IMR-90 (cell line): ENCODE data around the gene PPAT. TPM values are rescaled to one million over a fixed set of nuclear protein-coding genes. Genes with fewer than 3 reads are reported as not detected.

ENCODE experiments used
- ATAC-seq: fragments of 200-7000 bp; cut with Tn5 transposase; 2 replicates; pipeline ENCODE4 v1.9.1; 2020; ENCODE audit warnings: low read depth, mild to moderate bottlenecking, moderate library complexity
- BruUV-seq: library from RNA; stranded (reverse); fragments of 400-500 nt; replicated peaks from 2 replicates; lab custom pipeline; 2021; lab: Mats Ljungman, UMichigan
- CTCF ChIA-PET: fragments of 300-600 bp; formaldehyde crosslinking; extraction: SDS; loops from one replicate; lab custom pipeline; 2021; ENCODE audit warnings: antibody characterized with exemption; lab: Yijun Ruan, JAX
- POLR2A ChIA-PET: fragments of 300-600 bp; sonication (Branson Sonifier 250); formaldehyde crosslinking; loops from one replicate; lab custom pipeline; 2022; ENCODE audit warnings: antibody characterized with exemption; ENCODE audit not compliant: unreplicated experiment; lab: Charles Lee
- DNase-seq: peaks from one replicate; pipeline ENCODE4 v3.0.0; 2013
- H2AFZ ChIP-seq: replicated peaks from 2 replicates; pipeline ENCODE3; 2013; ENCODE audit warnings: low read length, mild to moderate bottlenecking; ENCODE audit not compliant: poor library complexity
- H2AK5ac ChIP-seq: 2 replicates; pipeline ENCODE4 v1.6.1; 2013; ENCODE audit warnings: low read depth, low read length, inconsistent platforms
- H2AK9ac ChIP-seq: replicated peaks from 2 replicates; pipeline ENCODE3; 2013; ENCODE audit warnings: mild to moderate bottlenecking, low read depth, low read length, moderate library complexity; ENCODE audit not compliant: poor library complexity
- H2BK120ac ChIP-seq: 2 replicates; pipeline ENCODE4 v1.6.1; 2013; ENCODE audit warnings: low read depth, low read length, inconsistent platforms
- H2BK15ac ChIP-seq: 3 replicates; pipeline ENCODE4 v1.6.1; 2013; ENCODE audit warnings: low read depth, low read length, inconsistent platforms
- H2BK20ac ChIP-seq: 2 replicates; pipeline ENCODE4 v1.6.1; 2013; ENCODE audit warnings: low read depth, mild to moderate bottlenecking, inconsistent platforms, low read length, moderate library complexity
- H2BK5ac ChIP-seq: 2 replicates; pipeline ENCODE4 v1.6.1; 2013; ENCODE audit warnings: mild to moderate bottlenecking, low read depth, low read length, inconsistent platforms; ENCODE audit not compliant: poor library complexity, severe bottlenecking
- H3K14ac ChIP-seq: replicated peaks from 2 replicates; pipeline ENCODE4 v1.6.1; 2013; ENCODE audit warnings: low read depth, low read length, inconsistent platforms
- H3K18ac ChIP-seq: 2 replicates; pipeline ENCODE4 v1.6.1; 2013; ENCODE audit warnings: low read depth, low read length, control low read depth
- H3K23ac ChIP-seq: 2 replicates; pipeline ENCODE4 v1.6.1; 2013; ENCODE audit warnings: low read depth, low read length, inconsistent platforms
- H3K27ac ChIP-seq: 2 replicates; pipeline ENCODE4 v1.5.1; 2013; ENCODE audit warnings: mild to moderate bottlenecking, control low read depth, low read length; ENCODE audit not compliant: insufficient read depth
- H3K27me3 ChIP-seq: 2 replicates; pipeline ENCODE4 v1.6.1; 2013; ENCODE audit warnings: low read length; ENCODE audit not compliant: control insufficient read depth, insufficient read depth
- H3K36me3 ChIP-seq: 2 replicates; pipeline ENCODE4 v1.6.1; 2013; ENCODE audit warnings: low read length, mixed read lengths; ENCODE audit not compliant: control insufficient read depth, insufficient read depth
- H3K4ac ChIP-seq: 2 replicates; pipeline ENCODE4 v1.6.1; 2013; ENCODE audit warnings: low read depth, low read length, inconsistent platforms
- H3K4me1 ChIP-seq: 2 replicates; pipeline ENCODE4 v1.6.1; 2013; ENCODE audit warnings: low read length, mixed read lengths; ENCODE audit not compliant: control insufficient read depth, insufficient read depth
- H3K4me2 ChIP-seq: 2 replicates; pipeline ENCODE4 v1.6.1; 2013; ENCODE audit warnings: low read depth, mild to moderate bottlenecking, control low read depth, low read length, moderate library complexity
- H3K4me3 ChIP-seq: 2 replicates; pipeline ENCODE4 v1.5.1; 2013; ENCODE audit warnings: low read depth, mild to moderate bottlenecking, control low read depth, low read length, moderate library complexity; ENCODE audit not compliant: insufficient read depth
- H3K56ac ChIP-seq: 2 replicates; pipeline ENCODE4 v1.6.1; 2013; ENCODE audit warnings: low read length, inconsistent platforms; ENCODE audit not compliant: insufficient read depth; ENCODE audit errors: extremely low read depth
- H3K79me1 ChIP-seq, 2 experiments: 2 replicates each; pipeline ENCODE4 v1.6.1; 2013; ENCODE audit warnings: low read length in 2 of 2, inconsistent platforms in 1 of 2, low read depth in 1 of 2
- H3K9ac ChIP-seq: 2 replicates; pipeline ENCODE4 v1.6.1; 2013; ENCODE audit warnings: low read depth, low read length, control low read depth
- H3K9me1 ChIP-seq: 2 replicates; pipeline ENCODE4 v1.6.1; 2013; ENCODE audit warnings: low read length, inconsistent platforms; ENCODE audit not compliant: insufficient read depth
- H3K9me3 ChIP-seq: 2 replicates; pipeline ENCODE4 v1.6.1; 2013; ENCODE audit warnings: low read length; ENCODE audit not compliant: control insufficient read depth, insufficient read depth
- H4K20me1 ChIP-seq: 2 replicates; pipeline ENCODE4 v1.6.1; 2013; ENCODE audit warnings: low read length, inconsistent platforms; ENCODE audit not compliant: insufficient read depth
- H4K5ac ChIP-seq: 2 replicates; pipeline ENCODE4 v1.6.1; 2013; ENCODE audit warnings: mild to moderate bottlenecking, low read depth, low read length, control low read depth
- H4K8ac ChIP-seq, 2 experiments: 2 replicates each; pipeline ENCODE4 v1.6.1; 2013; ENCODE audit warnings: low read depth in 2 of 2, low read length in 2 of 2, control low read depth in 1 of 2, inconsistent platforms in 1 of 2
- H4K91ac ChIP-seq: 2 replicates; pipeline ENCODE4 v1.6.1; 2013; ENCODE audit warnings: low read depth, low read length, inconsistent platforms; ENCODE audit not compliant: insufficient read depth
- BHLHE40 ChIP-seq: fragments of 150-350 bp; IDR thresholded peaks from 2 replicates; pipeline ENCODE4 v1.6.1; 2016; ENCODE audit warnings: mild to moderate bottlenecking, low read depth, low read length
- CEBPB ChIP-seq: IDR thresholded peaks from 2 replicates; pipeline ENCODE4 v1.6.1; 2012; ENCODE audit warnings: low read depth, low read length, improper control_type of control experiment
- CHD1 ChIP-seq: IDR thresholded peaks from 2 replicates; pipeline ENCODE4 v1.6.1; 2012; ENCODE audit warnings: low read depth, low read length, improper control_type of control experiment
- CTCF ChIP-seq: conservative IDR thresholded peaks from 2 replicates; pipeline ENCODE4 v1.5.1; 2012; ENCODE audit warnings: mild to moderate bottlenecking, low read depth, low read length, improper control_type of control experiment
- ELK1 ChIP-seq: fragments of 150-350 bp; IDR thresholded peaks from 2 replicates; pipeline ENCODE4 v1.6.1; 2016; ENCODE audit warnings: low read depth, mild to moderate bottlenecking, low read length, moderate library complexity, borderline replicate concordance
- FOS ChIP-seq: fragments of 150-350 bp; IDR thresholded peaks from 2 replicates; pipeline ENCODE4 v1.6.1; 2016; ENCODE audit warnings: low read depth, low read length
- MAFK ChIP-seq: IDR thresholded peaks from 2 replicates; pipeline ENCODE4 v1.6.1; 2012; ENCODE audit warnings: low read depth, low read length, improper control_type of control experiment
- MAZ ChIP-seq: IDR thresholded peaks from 2 replicates; pipeline ENCODE4 v1.6.1; 2012; ENCODE audit warnings: low read depth, mild to moderate bottlenecking, low read length, improper control_type of control experiment, moderate library complexity, borderline replicate concordance
- MXI1 ChIP-seq: IDR thresholded peaks from 2 replicates; pipeline ENCODE4 v1.6.1; 2012; ENCODE audit warnings: low read depth, mild to moderate bottlenecking, low read length, moderate library complexity, borderline replicate concordance
- NFE2L2 ChIP-seq: fragments of 150-350 bp; IDR thresholded peaks from 2 replicates; pipeline ENCODE4 v1.6.1; 2016; ENCODE audit warnings: low read depth, mild to moderate bottlenecking, low read length
- POLR2A ChIP-seq: IDR thresholded peaks from 2 replicates; pipeline ENCODE4 v1.6.1; 2012; ENCODE audit warnings: mild to moderate bottlenecking, low read depth, low read length
- RAD21 ChIP-seq: IDR thresholded peaks from 2 replicates; pipeline ENCODE4 v1.6.1; 2012; ENCODE audit warnings: low read length, improper control_type of control experiment
- RCOR1 ChIP-seq: IDR thresholded peaks from 2 replicates; pipeline ENCODE4 v1.6.1; 2012; ENCODE audit warnings: mild to moderate bottlenecking, low read length, improper control_type of control experiment; ENCODE audit not compliant: insufficient replicate concordance
- RFX5 ChIP-seq: IDR thresholded peaks from 2 replicates; pipeline ENCODE4 v1.8.0; 2012; ENCODE audit warnings: low read depth, mild to moderate bottlenecking, low read length, moderate library complexity
- SMC3 ChIP-seq: fragments of 150-350 bp; IDR thresholded peaks from 2 replicates; pipeline ENCODE4 v1.6.1; 2016; ENCODE audit warnings: low read depth, mild to moderate bottlenecking, antibody characterized with exemption, low read length, moderate library complexity
- USF2 ChIP-seq: fragments of 150-350 bp; IDR thresholded peaks from 2 replicates; pipeline ENCODE4 v1.6.1; 2017; ENCODE audit warnings: mild to moderate bottlenecking, antibody characterized with exemption, low read length, low read depth
- WGBS, 2 experiments: methylation state at CpG; one replicate each; pipeline versions ENCODE4 v1.1.5 to v1.1.7; 2013; ENCODE audit warnings: missing lambda C conversion rate in 2 of 2; ENCODE audit not compliant: insufficient read length in 1 of 2; ENCODE audit errors: extremely low coverage in 2 of 2; 5-methylcytosine and 5-hydroxymethylcytosine counted together
- dilution Hi-C: fragments of 300-500 bp; cut with HindIII; formaldehyde crosslinking; loops from one replicate; pipeline ENCODE4 v1.14.3; 2018; ENCODE audit warnings: low sequenced_read_pairs; ENCODE audit not compliant: unreplicated experiment
- in situ Hi-C: fragments of 300-500 bp; cut with MboI; formaldehyde crosslinking; loops from 3 replicates; pipeline ENCODE4 v1.14.3; 2019; ENCODE audit warnings: low sequenced_read_pairs, inconsistent platforms, mixed read lengths
- intact Hi-C: fragments of 100-400 bp; cut with micrococcal nuclease; formaldehyde crosslinking; loops from 2 replicates; pipeline ENCODE4 v1.10.0; 2022
- polyA plus RNA-seq, 3 experiments: library from polyadenylated mRNA; depleted of rRNA; stranded (reverse); fragments of >200 nt; gene quantifications; 2 replicates each; pipeline ENCODE4 v1.2.3, GENCODE V29; 2012; ENCODE audit warnings: low replicate concordance in 1 of 3
- total RNA-seq: library from RNA; depleted of rRNA; stranded (reverse); fragments of >200 nt; gene quantifications from 2 replicates; pipeline ENCODE4 v1.2.3, GENCODE V29; 2012

The PPAT gene
- total and polyA plus RNA-seq, 2 of the 4 experiments (the other 2 are of a cell fraction), result 7.0 to 21.1 TPM

- no peak overlapping the region for H3K14ac ChIP-seq
- no peaks in the 10 kb centered on the region for H3K27me3 ChIP-seq
- no CpG with 5 or more reads among the region's 1 CpG for WGBS, 2 experiments
- no peak overlapping the region for H3K9ac ChIP-seq
- no TSS peak for BruUV-seq
- no peaks in the 10 kb centered on the region for H3K9me3 ChIP-seq
- ChIA-PET POLR2A (no interaction called here), CTCF (no interaction called here)
- no peak overlapping the region for H2AK5ac ChIP-seq
- no peak overlapping the region for H2AK9ac ChIP-seq
- H3K79me1 ChIP-seq, result peaks cover 19 to 41% of the 10 kb centered on the region in 2 experiments
- H3K9me1 ChIP-seq, result 0 out of 2 replicates have a peak, but pooled peaks cover 2% of the 10 kb centered on the region
- ATAC-seq (no peak), DNase-seq (no peak)
- no peak overlapping the region for H4K91ac ChIP-seq
- H2AFZ ChIP-seq, result no peak overlapping the region
- H2BK15ac ChIP-seq, result no peak overlapping the region
- H2BK20ac ChIP-seq, result no peak overlapping the region
- H3K4me1 ChIP-seq, result peaks cover 3% of the 10 kb centered on the region; the same call in 1 of the 2 replicates
- H3K4me2 ChIP-seq, result no peak overlapping the region
- no peak overlapping the region for H3K4me3 ChIP-seq
- H3K4ac ChIP-seq, result no peak overlapping the region
- in situ Hi-C loops, result no loop called here
- H3K18ac ChIP-seq, result no peak overlapping the region
- H2BK5ac ChIP-seq, result no peak overlapping the region
- H4K8ac ChIP-seq, result no peak overlapping the region
- H3K23ac ChIP-seq, result no peak overlapping the region
- no peak for TF ChIP-seq CTCF
- TF ChIP-seq SMC3, result no peak
- no peak for TF ChIP-seq FOS
- TF ChIP-seq MAZ, result no peak
- TF ChIP-seq RFX5, result no peak
- TF ChIP-seq RAD21, result no peak
- TF ChIP-seq BHLHE40, result no peak
- TF ChIP-seq ELK1, result no peak
- no peak for TF ChIP-seq MAFK
- TF ChIP-seq RCOR1, result no peak
- TF ChIP-seq POLR2A, result no peak
- TF ChIP-seq USF2, result no peak
- no peak for TF ChIP-seq MXI1
- no peak for TF ChIP-seq CEBPB
- no peak for TF ChIP-seq NFE2L2
- TF ChIP-seq CHD1, result no peak
- H3K27ac ChIP-seq, result no peak overlapping the region
- intact Hi-C loops, result no loop called here
- H4K5ac ChIP-seq, result no peak overlapping the region
- H3K36me3 ChIP-seq, result peaks cover 2% of the 10 kb centered on the region; the same call in 1 of the 2 replicates
- H4K20me1 ChIP-seq, result peaks cover 3% of the 10 kb centered on the region; the same call in 1 of the 2 replicates
- dilution Hi-C loops, result no loop called here
- no peak overlapping the region for H2BK120ac ChIP-seq
- H3K56ac ChIP-seq, result no peak overlapping the region
Observed at GRCh38 chr4:56389558-56389957, 45.9 kb downstream of the PPAT start.
